GM12873 (cell line): Measurements from ENCODE around the gene C10orf143.

Source experiments
- TF ChIP-seq, protein P1 (sequence below): IDR thresholded peaks from 2 replicates; pipeline ENCODE4 v1.5.1; 2012; ENCODE audit warnings: low read depth, mild to moderate bottlenecking, moderate library complexity, low read length, control low read depth; ENCODE audit not compliant: insufficient read depth; ENCODE audit errors: missing control alignments

C10orf143 gene

DNA sequence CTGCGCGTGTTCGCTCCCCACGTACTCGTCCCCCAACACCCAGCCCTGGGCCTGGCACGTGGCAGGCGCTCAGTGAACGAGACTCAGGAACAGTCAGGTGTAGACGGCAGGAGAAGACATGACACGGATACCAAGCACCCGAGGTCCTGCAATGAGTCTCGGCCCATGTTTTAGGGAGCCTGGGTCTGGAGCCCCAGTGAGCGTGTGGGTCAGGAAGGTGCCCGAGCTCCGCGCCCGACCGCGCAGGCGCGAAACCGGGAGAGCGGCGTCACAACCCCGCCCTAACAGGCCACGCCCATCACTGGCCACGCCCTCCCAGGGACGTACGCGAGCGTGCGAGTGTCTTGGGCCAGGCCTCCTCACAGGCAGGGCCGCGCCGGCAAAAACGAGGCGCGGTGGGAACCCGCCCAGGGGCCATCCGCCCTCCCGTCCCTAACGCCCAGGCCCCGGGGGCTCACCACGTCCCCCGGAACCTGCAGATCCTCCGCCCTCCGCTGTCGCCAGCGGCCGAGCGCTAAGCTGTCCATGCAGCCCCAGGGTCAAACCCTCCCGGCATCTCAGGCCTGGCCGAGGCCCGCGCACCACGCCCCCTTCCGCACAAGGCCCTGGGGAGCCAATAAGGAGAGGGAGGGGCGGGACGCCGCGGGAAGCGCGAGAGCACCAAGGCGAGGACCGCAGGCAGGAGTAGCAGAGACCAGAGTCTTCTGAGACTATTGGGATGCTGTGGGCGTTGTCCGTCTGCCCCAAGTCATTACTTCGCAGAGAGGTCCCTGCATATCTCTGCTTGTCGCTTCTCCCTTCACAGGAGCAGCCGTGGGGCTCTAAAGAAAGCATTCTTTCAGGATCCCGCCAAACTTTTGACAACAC lies at the start of gene C10orf143:
TSS of gene C10orf143 (minus strand) at position 585 of the 867 bp plus-strand sequence. CDS start at position 527, 58 bp downstream.
- TF ChIP-seq, protein P1, sequence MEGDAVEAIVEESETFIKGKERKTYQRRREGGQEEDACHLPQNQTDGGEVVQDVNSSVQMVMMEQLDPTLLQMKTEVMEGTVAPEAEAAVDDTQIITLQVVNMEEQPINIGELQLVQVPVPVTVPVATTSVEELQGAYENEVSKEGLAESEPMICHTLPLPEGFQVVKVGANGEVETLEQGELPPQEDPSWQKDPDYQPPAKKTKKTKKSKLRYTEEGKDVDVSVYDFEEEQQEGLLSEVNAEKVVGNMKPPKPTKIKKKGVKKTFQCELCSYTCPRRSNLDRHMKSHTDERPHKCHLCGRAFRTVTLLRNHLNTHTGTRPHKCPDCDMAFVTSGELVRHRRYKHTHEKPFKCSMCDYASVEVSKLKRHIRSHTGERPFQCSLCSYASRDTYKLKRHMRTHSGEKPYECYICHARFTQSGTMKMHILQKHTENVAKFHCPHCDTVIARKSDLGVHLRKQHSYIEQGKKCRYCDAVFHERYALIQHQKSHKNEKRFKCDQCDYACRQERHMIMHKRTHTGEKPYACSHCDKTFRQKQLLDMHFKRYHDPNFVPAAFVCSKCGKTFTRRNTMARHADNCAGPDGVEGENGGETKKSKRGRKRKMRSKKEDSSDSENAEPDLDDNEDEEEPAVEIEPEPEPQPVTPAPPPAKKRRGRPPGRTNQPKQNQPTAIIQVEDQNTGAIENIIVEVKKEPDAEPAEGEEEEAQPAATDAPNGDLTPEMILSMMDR = no peak

DNA sequence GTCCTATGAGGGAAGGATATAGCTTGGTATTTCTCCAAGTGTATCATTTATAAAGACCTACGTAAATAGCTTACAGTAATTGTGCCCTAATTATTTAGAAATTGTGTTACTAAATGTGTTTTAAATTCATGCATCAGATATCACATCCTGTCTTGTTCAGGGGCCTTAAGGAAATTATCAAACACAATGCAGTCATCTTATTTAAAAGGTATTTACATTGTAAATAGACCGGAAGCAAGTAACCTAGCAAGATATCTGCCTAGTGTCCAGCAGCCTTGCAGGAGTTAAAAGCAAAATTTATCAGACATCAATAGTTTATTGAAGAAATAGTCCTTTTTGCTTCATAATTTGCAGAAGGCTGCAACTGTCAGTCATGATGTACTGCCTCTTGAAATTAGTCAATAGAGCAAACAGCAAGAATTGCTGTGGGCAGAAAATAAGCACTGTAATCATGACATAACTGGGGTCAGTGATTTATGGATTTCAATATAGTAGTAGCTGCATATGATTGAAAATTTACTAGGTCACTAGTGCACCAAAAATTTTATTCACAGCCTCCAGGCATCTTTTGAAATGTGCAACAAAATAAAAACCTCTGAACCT lies 48.7 kb upstream of the C10orf143 start:
- TF ChIP-seq, protein P1 = no peak

DNA sequence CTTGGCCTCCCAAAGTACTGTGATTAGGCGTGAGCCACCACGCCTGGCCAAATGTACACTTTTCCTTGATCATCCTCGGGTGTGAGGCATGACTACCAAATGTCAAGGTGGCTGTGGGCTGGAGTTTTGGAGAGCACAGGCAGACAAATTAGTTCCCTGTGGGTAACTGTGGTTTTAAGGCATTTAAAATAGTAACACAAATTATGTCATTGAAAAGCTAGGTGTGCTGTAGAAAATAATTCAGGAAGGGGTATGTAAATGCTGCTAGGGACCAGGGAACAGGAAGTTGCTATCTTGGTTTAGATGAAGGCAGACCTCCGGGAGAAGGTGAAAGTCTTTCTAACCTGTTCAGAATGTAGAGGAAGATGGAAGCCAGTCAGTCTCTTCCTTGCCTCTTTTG lies 35.4 kb upstream of the C10orf143 start:
- TF ChIP-seq, protein P1 = no peak

DNA sequence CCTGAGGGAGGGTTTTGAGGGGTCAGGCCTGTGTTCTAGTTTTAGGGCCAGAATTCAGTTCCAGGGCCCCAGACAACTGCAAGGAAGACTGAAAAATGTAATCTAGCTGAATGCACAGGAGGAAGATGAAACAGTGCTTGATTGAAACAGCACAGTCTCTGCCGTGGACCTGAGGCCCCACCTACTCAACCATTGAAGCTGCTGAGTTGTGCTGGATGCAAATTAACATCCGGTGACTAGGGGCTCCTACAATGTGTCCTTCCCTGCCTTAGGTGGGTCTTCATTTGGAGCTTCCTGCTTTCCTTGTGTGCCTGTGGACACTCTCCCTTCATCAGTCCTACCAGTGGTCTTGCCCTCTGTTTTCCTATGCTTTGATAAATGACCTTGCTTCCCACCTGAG lies 31.2 kb upstream of the C10orf143 start:
- TF ChIP-seq, protein P1 = no peak

DNA sequence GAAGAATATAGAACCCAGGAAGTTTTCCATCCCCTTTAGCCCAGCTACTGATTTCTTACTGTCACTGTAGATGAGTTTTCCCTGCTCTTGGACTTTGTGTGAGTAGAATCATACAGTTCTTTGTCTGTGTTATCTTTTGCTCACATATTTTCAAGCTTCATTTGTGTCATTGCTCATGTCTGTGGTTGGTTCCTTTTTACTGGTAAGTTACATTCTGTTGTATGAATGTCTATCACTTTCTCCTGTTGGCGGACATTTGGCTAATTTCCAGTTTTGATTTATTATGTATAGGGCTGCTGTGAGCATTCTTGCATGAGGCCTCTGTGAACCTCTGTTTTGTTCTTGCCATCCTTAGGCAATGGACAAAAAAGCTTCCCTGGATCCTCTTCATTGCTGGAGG lies 30.8 kb upstream of the C10orf143 start:
- TF ChIP-seq, protein P1 = no peak

DNA sequence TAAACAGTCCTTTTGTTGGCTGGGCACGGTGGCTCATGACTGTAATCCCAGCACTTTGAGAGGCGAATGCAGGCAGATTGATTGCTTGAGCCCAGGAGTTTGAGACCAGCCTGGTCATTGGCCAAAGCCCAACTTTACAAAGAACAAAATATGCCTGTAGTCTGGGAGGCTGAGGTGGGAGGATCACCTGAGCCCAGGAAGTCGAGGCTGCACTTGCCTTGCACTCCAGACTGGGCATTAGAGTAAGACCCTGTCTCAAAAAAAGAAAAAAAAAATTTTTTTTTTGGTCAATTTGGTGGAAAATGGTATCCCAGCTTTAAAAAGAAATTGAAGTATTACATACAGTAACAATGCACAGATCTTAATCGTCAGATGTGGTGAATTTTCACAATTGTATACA lies 30.4 kb upstream of the C10orf143 start:
- TF ChIP-seq, protein P1 = no peak

DNA sequence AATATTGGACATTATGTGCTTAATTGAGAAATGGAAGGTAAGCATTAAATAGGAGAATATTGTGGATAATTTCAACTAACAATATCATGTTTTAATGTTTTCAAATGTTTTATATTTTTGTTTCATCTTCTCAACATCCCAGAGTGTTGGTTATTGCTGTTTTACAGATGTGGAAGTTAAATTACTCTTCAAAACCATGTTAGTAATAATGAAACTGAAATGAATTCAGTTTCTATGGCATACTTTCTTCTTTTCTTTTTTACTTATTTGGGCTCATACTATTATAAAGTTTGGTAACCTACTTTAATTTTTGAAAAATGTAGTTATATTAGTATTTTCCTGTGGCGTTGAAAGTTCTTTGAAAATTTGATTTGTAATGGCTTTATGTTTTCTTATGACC lies 29.8 kb upstream of the C10orf143 start:
- TF ChIP-seq, protein P1 = no peak
